ENCODE data around the gene HMCN1.

DNA sequence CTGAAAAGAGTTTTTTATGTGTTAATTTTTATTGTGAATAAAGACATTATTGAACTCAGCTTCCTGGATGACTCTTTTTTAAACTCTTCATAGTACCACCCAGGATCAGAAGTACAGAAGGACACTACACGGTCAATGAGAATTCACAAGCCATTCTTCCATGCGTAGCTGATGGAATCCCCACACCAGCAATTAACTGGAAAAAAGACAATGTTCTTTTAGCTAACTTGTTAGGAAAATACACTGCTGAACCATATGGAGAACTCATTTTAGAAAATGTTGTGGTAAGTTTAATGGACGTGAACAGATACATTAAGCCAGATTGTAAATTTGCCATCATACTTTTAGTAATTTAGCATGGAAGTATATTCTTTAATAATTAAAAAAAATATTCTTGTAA lies 391.3 kb downstream of the HMCN1 start:
- TF ChIP-seq ZNF274 (IDR thresholded peaks at IDR 0.05; ENCODE audit: low read depth, low read length) (no peak), YY1 (IDR thresholded peaks at IDR 0.05; ENCODE audit: insufficient read depth, insufficient read length) (no peak)

All from NT2/D1 (cell line).